ENCODE data around the gene CWF19L2.
"Not testable (repeated sequence)": the region's sequence is repeated elsewhere in the genome, so short reads cannot be mapped to it uniquely, and the experiment has no call there.

Gene CWF19L2

DNA sequence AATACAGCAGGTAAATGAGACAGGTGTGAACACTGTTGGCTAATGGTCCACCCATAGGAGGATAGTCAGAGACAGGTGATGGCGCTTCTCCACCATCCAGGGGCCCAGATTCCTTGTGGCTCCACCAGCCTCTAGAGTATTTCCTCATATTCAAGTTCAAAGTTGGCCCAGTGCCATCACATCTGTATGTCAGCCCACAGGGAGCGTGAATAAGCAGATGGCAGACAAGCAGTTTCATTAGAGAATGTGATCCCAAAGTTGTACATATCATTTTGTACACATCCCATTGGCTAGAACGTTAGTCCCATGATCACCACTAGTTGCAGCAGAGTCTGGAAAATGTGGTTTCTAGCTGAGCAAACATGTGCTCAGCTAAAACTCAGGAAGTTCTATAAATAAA lies 11.0 kb upstream of the CWF19L2 start:
- Histone ChIP-seq H3K9me3 (ENCODE audit: control extremely low read depth in 1 of 5, control insufficient read depth in 4 of 5, insufficient read depth in 2 of 5, low read depth in 1 of 5, low read length in 4 of 5) (peaks cover 0 to 2% (median 0%) of the 10 kb centered on the region in 5 experiments), H3K4me3 (ENCODE audit: control insufficient read depth in 1 of 7, extremely low read depth in 1 of 7, insufficient read depth in 4 of 7, low read depth in 2 of 7, low read length in 6 of 7) (no peak overlapping the region), H3K27ac (ENCODE audit: insufficient read depth in 1 of 2, low read depth in 1 of 2, low read length in 2 of 2, poor library complexity in 1 of 2, severe bottlenecking in 2 of 2) (no peak overlapping the region), H3K4me1 (ENCODE audit: control extremely low read depth in 1 of 4, control insufficient read depth in 4 of 4, insufficient read depth in 4 of 4, low read length in 3 of 4) (no peaks in the 10 kb centered on the region), H3K36me3 (ENCODE audit: control insufficient read depth in 4 of 4, insufficient read depth in 4 of 4, low read length in 3 of 4) (no peaks in the 10 kb centered on the region), H3K27me3 (replicated peaks in 2 of 5; ENCODE audit: control insufficient read depth in 4 of 5, insufficient read depth in 5 of 5, low read length in 4 of 5) (peaks cover 0 to 5% (median 5%) of the 10 kb centered on the region in 5 experiments)
- peak; percentile 40 to 82 (median 78) for DNase-seq
- 63% methylated on average over 1 of the region's 3 CpGs for WGBS (ENCODE audit: insufficient coverage)
- POLR2A ChIA-PET, result no interaction called here
- CTCF ChIA-PET, result no interaction called here

DNA sequence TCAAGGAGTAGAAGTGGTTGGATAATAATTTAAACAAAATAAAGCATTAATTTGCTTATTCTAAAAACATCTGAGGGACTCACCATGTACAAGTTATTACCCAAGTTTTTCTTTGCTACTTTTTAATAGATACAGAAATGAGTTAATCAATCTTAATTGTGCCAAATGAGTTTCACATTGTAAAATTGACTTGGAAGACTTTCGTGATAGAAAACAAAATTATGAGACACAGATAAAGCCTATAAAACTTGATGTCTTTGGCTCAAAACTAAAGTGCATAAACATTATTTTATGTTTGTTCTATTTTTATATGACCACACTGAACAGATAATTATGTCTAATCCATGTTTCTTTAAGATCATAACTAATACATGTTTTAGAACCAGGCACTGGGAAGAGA lies 10.1 kb upstream of the CWF19L2 start:
- CTCF ChIA-PET, result no interaction called here
- POLR2A ChIA-PET, result no interaction called here
- Histone ChIP-seq H3K9me3 (ENCODE audit: control extremely low read depth in 1 of 5, control insufficient read depth in 4 of 5, insufficient read depth in 2 of 5, low read depth in 1 of 5, low read length in 4 of 5) (peaks cover 0 to 2% (median 0%) of the 10 kb centered on the region in 5 experiments), H3K4me3 (ENCODE audit: control insufficient read depth in 1 of 7, extremely low read depth in 1 of 7, insufficient read depth in 4 of 7, low read depth in 2 of 7, low read length in 6 of 7) (no peak overlapping the region), H3K27me3 (replicated peaks in 2 of 5; ENCODE audit: control insufficient read depth in 4 of 5, insufficient read depth in 5 of 5, low read length in 4 of 5) (peaks cover 0 to 5% (median 5%) of the 10 kb centered on the region in 5 experiments), H3K36me3 (ENCODE audit: control insufficient read depth in 4 of 4, insufficient read depth in 4 of 4, low read length in 3 of 4) (no peaks in the 10 kb centered on the region), H3K4me1 (ENCODE audit: control extremely low read depth in 1 of 4, control insufficient read depth in 4 of 4, insufficient read depth in 4 of 4, low read length in 3 of 4) (no peaks in the 10 kb centered on the region), H3K27ac (ENCODE audit: insufficient read depth in 1 of 2, low read depth in 1 of 2, low read length in 2 of 2, poor library complexity in 1 of 2, severe bottlenecking in 2 of 2) (no peak overlapping the region)
- no peak for DNase-seq
- WGBS (ENCODE audit: insufficient coverage), result no CpG with 5 or more reads among the region's 1 CpG

DNA sequence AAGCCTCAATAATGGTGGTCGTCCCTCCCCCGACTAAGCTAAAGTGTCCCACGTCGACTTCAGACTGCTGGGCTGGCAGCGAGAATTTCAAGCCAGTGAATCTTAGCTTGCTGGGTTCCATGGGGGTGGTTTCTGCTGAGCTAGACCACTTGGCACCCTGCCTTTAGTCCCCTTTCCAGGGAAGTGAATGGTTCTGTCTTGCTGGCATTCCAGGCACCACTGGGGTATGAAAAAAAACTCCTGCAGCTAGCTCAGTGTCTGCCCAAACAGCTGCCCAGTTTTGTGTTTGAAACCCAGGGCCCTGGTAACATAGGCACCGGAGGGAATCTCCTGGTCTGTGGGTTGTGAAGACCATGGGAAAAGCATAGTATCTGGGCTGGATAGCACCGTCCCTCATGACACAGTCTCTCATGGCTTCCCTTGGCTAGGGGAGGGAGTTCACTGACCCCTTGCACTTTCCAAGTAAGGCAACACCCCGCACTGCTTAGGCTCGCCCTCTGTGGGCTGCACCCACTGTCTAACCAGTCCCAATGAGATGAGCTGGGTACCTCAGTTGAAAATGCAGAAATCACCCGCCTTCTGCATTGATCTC lies 8.7 kb upstream of the CWF19L2 start:
- POLR2A ChIA-PET; H3K36me3 ChIP-seq (ENCODE audit: control insufficient read depth in 4 of 4, insufficient read depth in 4 of 4, low read length in 3 of 4); DNase-seq; CTCF ChIA-PET; H3K9me3 ChIP-seq (ENCODE audit: control extremely low read depth in 1 of 5, control insufficient read depth in 4 of 5, insufficient read depth in 2 of 5, low read depth in 1 of 5, low read length in 4 of 5); H3K4me3 ChIP-seq (ENCODE audit: control insufficient read depth in 1 of 7, extremely low read depth in 1 of 7, insufficient read depth in 4 of 7, low read depth in 2 of 7, low read length in 6 of 7); H3K4me1 ChIP-seq (ENCODE audit: control extremely low read depth in 1 of 4, control insufficient read depth in 4 of 4, insufficient read depth in 4 of 4, low read length in 3 of 4); H3K27me3 ChIP-seq (replicated peaks in 2 of 5; ENCODE audit: control insufficient read depth in 4 of 5, insufficient read depth in 5 of 5, low read length in 4 of 5); H3K27ac ChIP-seq (ENCODE audit: insufficient read depth in 1 of 2, low read depth in 1 of 2, low read length in 2 of 2, poor library complexity in 1 of 2, severe bottlenecking in 2 of 2): not testable (repeated sequence)
- WGBS (ENCODE audit: insufficient coverage), result 89% methylated on average over 9 of the region's 10 CpGs

DNA sequence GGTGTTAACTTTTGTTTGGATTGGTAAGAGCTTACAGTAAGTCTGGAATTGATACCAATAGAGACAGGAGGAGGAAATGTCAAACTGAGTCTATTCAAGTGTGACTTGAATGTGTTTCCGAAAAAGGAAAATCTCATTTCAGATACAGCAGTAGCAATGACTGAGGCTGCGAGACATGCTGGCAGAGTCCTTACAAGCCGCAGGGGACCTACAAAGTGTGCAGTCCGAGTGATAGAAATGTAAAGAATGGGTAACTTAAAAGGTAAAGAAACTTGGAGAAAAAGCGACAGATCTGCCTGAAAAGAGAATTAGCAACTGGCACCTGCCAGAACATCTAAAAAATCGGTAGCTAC lies 444 bp downstream of the CWF19L2 start:
- H3K27ac ChIP-seq (ENCODE audit: insufficient read depth in 1 of 2, low read depth in 1 of 2, low read length in 2 of 2, poor library complexity in 1 of 2, severe bottlenecking in 2 of 2), result peak overlapping the region; percentile 60 to 93
- DNase-seq, result peak in 1 of 3 donors; percentile 33
- H3K4me1 ChIP-seq (ENCODE audit: control extremely low read depth in 1 of 4, control insufficient read depth in 4 of 4, insufficient read depth in 4 of 4, low read length in 3 of 4), result peaks cover 0 to 13% (median 8%) of the 10 kb centered on the region in 4 experiments
- CTCF ChIA-PET, result interaction anchor here (0.7 to 2.2 kb wide), 3 partner anchors 9 to 93 kb away, joined by 3 to 6 read pairs (median 4); no protein-coding TSS in a partner anchor
- no peaks in the 10 kb centered on the region for H3K27me3 ChIP-seq (replicated peaks in 2 of 5; ENCODE audit: control insufficient read depth in 4 of 5, insufficient read depth in 5 of 5, low read length in 4 of 5)
- WGBS (ENCODE audit: insufficient coverage), result 3% methylated on average over 5 of the region's 6 CpGs
- peaks cover 8 to 18% (median 14%) of the 10 kb centered on the region in 4 experiments for H3K36me3 ChIP-seq (ENCODE audit: control insufficient read depth in 4 of 4, insufficient read depth in 4 of 4, low read length in 3 of 4)
- H3K9me3 ChIP-seq (ENCODE audit: control extremely low read depth in 1 of 5, control insufficient read depth in 4 of 5, insufficient read depth in 2 of 5, low read depth in 1 of 5, low read length in 4 of 5), result no peaks in the 10 kb centered on the region
- POLR2A ChIA-PET, result interaction anchor here (1.1 kb wide), 1 partner anchor 10 kb away, joined by 3 read pairs; no protein-coding TSS in a partner anchor
- H3K4me3 ChIP-seq (ENCODE audit: control insufficient read depth in 1 of 7, extremely low read depth in 1 of 7, insufficient read depth in 4 of 7, low read depth in 2 of 7, low read length in 6 of 7), result peak overlapping the region; percentile 45 to 100 (median 95)

DNA sequence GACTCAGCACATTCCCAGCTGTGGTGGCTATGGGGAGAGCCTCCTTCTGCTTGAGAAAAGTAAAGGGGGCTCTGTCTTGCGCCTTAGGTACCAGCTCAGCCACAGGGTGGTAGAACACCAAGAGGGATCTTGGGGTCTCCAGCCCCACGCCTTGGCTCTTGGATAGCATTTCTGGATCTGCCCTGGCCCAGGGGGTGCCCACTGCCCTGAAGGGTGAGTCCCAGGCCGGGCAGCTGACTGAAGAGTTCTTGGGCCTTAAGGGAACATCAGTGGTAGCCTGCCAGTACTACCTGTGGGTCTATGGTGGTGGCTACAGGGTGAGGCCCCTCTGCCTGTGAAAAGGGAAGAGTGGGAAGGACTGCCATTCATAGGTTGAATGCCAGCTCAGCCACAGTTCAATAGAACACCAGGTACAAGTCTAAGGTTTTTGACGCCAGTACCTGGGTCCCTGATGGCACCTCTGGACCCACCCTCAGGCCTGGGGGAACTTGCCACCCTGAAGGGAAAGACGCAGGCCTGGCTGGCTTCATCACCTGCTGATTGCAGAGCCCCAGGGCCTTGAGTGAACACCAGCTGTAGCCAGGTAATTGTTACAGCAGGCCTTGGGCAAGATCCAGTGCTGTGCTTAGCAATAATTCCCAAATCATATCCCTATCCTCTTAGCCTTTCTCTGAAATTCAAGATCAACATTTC lies 3.9 kb downstream of the CWF19L2 start:
- POLR2A ChIA-PET, result no interaction called here
- Histone ChIP-seq H3K9me3 (ENCODE audit: control extremely low read depth in 1 of 5, control insufficient read depth in 4 of 5, insufficient read depth in 2 of 5, low read depth in 1 of 5, low read length in 4 of 5) (no peaks in the 10 kb centered on the region), H3K27me3 (replicated peaks in 2 of 5; ENCODE audit: control insufficient read depth in 4 of 5, insufficient read depth in 5 of 5, low read length in 4 of 5) (no peaks in the 10 kb centered on the region), H3K27ac (ENCODE audit: insufficient read depth in 1 of 2, low read depth in 1 of 2, low read length in 2 of 2, poor library complexity in 1 of 2, severe bottlenecking in 2 of 2) (no peak overlapping the region), H3K36me3 (ENCODE audit: control insufficient read depth in 4 of 4, insufficient read depth in 4 of 4, low read length in 3 of 4) (peaks cover 10 to 22% (median 17%) of the 10 kb centered on the region in 4 experiments), H3K4me1 (ENCODE audit: control extremely low read depth in 1 of 4, control insufficient read depth in 4 of 4, insufficient read depth in 4 of 4, low read length in 3 of 4) (peaks cover 0 to 13% (median 8%) of the 10 kb centered on the region in 4 experiments), H3K4me3 (ENCODE audit: control insufficient read depth in 1 of 7, extremely low read depth in 1 of 7, insufficient read depth in 4 of 7, low read depth in 2 of 7, low read length in 6 of 7) (no peak overlapping the region)
- CTCF ChIA-PET, result no interaction called here
- no peak for DNase-seq
- 94% methylated on average over 5 of the region's 5 CpGs for WGBS (ENCODE audit: insufficient coverage)

DNA sequence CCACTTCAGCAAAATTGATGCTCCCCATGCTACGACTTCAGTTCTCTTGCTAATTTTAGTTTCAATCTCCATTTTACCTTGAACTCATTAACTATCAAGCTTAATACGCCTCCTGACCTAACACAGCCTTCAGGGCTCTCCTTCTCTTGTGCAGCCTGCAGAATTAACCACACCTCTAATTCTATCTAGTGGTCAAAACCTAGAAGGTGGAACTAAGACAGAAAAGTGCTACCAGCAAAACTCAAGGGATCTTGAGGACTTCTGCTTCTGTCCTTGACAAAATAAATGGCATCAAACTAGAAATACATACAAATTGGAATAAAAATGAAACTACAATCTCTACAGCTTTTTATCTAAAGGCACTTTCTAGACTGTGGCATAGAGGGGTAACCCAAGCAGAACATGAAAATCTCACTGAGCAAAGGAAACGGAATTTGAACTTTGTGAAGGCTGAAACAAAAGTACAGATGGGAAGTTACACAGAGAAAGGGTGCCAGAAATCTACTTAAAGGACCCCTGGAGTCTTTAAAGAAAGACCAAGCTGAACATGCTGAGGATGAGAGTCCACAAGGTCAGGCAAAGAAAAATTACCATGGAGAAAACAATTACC lies 10.7 kb downstream of the CWF19L2 start:
- H3K36me3 ChIP-seq (ENCODE audit: control insufficient read depth in 4 of 4, insufficient read depth in 4 of 4, low read length in 3 of 4), result peaks cover 4 to 35% (median 15%) of the 10 kb centered on the region in 4 experiments
- no peak overlapping the region for H3K27ac ChIP-seq (ENCODE audit: insufficient read depth in 1 of 2, low read depth in 1 of 2, low read length in 2 of 2, poor library complexity in 1 of 2, severe bottlenecking in 2 of 2)
- 100% methylated on average over 2 of the region's 3 CpGs for WGBS (ENCODE audit: insufficient coverage)
- CTCF ChIA-PET, result interaction anchor here (1.5 kb wide), 1 partner anchor 10 kb away, joined by 6 read pairs; the partner anchor contains the start of gene CWF19L2
- H3K27me3 ChIP-seq (replicated peaks in 2 of 5; ENCODE audit: control insufficient read depth in 4 of 5, insufficient read depth in 5 of 5, low read length in 4 of 5), result no peaks in the 10 kb centered on the region
- no peak for DNase-seq
- H3K4me1 ChIP-seq (ENCODE audit: control extremely low read depth in 1 of 4, control insufficient read depth in 4 of 4, insufficient read depth in 4 of 4, low read length in 3 of 4), result no peaks in the 10 kb centered on the region
- POLR2A ChIA-PET, result interaction anchor here (0.8 kb wide), 1 partner anchor 11 kb away, joined by 3 read pairs; the partner anchor contains the start of gene CWF19L2
- no peak overlapping the region for H3K4me3 ChIP-seq (ENCODE audit: control insufficient read depth in 1 of 7, extremely low read depth in 1 of 7, insufficient read depth in 4 of 7, low read depth in 2 of 7, low read length in 6 of 7)
- H3K9me3 ChIP-seq (ENCODE audit: control extremely low read depth in 1 of 5, control insufficient read depth in 4 of 5, insufficient read depth in 2 of 5, low read depth in 1 of 5, low read length in 4 of 5), result no peaks in the 10 kb centered on the region

DNA sequence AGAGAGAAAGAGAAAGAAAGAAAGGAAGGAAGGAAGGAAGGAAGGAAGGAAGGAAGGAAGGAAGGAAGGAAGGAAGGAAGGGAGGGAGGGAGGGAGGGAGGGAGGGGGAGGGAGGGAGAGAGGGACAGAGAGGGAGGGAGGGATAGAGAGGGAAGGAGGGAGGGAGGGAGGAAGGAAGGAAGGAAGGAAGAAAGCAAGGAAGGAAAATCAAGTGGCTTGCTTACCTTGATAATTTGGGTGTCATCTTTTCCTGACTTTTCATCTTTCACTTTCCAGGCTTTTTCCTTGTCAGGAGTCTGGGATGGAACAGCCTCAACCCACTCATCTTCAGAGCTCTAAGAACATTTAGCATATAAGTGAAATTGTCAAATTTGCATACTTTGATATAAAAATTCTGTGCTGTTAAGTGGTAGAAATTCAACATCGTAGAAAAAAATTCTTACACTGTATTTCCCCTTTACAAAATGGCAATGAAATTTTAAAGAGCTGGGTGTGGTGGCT lies 14.9 kb downstream of the CWF19L2 start:
- Histone ChIP-seq H3K4me1 (ENCODE audit: control extremely low read depth in 1 of 4, control insufficient read depth in 4 of 4, insufficient read depth in 4 of 4, low read length in 3 of 4) (no peaks in the 10 kb centered on the region), H3K27ac (ENCODE audit: insufficient read depth in 1 of 2, low read depth in 1 of 2, low read length in 2 of 2, poor library complexity in 1 of 2, severe bottlenecking in 2 of 2) (no peak overlapping the region), H3K9me3 (ENCODE audit: control extremely low read depth in 1 of 5, control insufficient read depth in 4 of 5, insufficient read depth in 2 of 5, low read depth in 1 of 5, low read length in 4 of 5) (no peaks in the 10 kb centered on the region), H3K4me3 (ENCODE audit: control insufficient read depth in 1 of 7, extremely low read depth in 1 of 7, insufficient read depth in 4 of 7, low read depth in 2 of 7, low read length in 6 of 7) (no peak overlapping the region), H3K36me3 (ENCODE audit: control insufficient read depth in 4 of 4, insufficient read depth in 4 of 4, low read length in 3 of 4) (peaks cover 7 to 53% (median 23%) of the 10 kb centered on the region in 4 experiments), H3K27me3 (replicated peaks in 2 of 5; ENCODE audit: control insufficient read depth in 4 of 5, insufficient read depth in 5 of 5, low read length in 4 of 5) (no peaks in the 10 kb centered on the region)
- DNase-seq, result no peak
- POLR2A ChIA-PET, result no interaction called here
- CTCF ChIA-PET, result no interaction called here
- WGBS (ENCODE audit: insufficient coverage), result no CpG with 5 or more reads among the region's 1 CpG

All from common myeloid progenitor, CD34-positive (primary cell).